Liver (tissue), 9 donors: Measurements from ENCODE around the gene HLA-DPB1. TPM values are rescaled to one million over a fixed set of nuclear protein-coding genes. Genes with fewer than 3 reads are reported as not detected.

Experiments used
- DNase-seq: peaks from one replicate; pipeline ENCODE4 v3.0.0-alpha.2; 2017; ENCODE audit warnings: low spot score
- H3K27ac ChIP-seq, 2 donors: one replicate each; pipeline ENCODE4 v1.7.0; 2013; ENCODE audit warnings: inconsistent platforms in 2 of 2, low read length in 2 of 2, control low read depth in 1 of 2, low read depth in 1 of 2, mild to moderate bottlenecking in 1 of 2
- H3K27me3 ChIP-seq, 4 donors: one replicate each; pipeline versions ENCODE4 v1.6.1 to v1.7.0; 2013; ENCODE audit warnings: low read length in 3 of 4, inconsistent platforms in 1 of 4, mild to moderate bottlenecking in 1 of 4, moderate library complexity in 1 of 4; ENCODE audit not compliant: control insufficient read depth in 4 of 4, insufficient read depth in 4 of 4
- H3K36me3 ChIP-seq, 4 donors: one replicate each; pipeline versions ENCODE4 v1.6.1 to v1.7.0; 2013; ENCODE audit warnings: low read length in 3 of 4, mild to moderate bottlenecking in 3 of 4, low read depth in 1 of 4, moderate library complexity in 1 of 4; ENCODE audit not compliant: control insufficient read depth in 4 of 4, insufficient read depth in 3 of 4
- H3K4me1 ChIP-seq, 4 donors: one replicate each; pipeline versions ENCODE4 v1.6.1 to v1.7.0; 2013; ENCODE audit warnings: low read length in 3 of 4, mild to moderate bottlenecking in 3 of 4, moderate library complexity in 1 of 4; ENCODE audit not compliant: control insufficient read depth in 4 of 4, insufficient read depth in 4 of 4
- H3K4me3 ChIP-seq, 3 donors: one replicate each; pipeline versions ENCODE4 v1.6.1 to v1.7.0; 2013; ENCODE audit warnings: low read length in 3 of 3, control low read depth in 1 of 3, low read depth in 1 of 3, mild to moderate bottlenecking in 1 of 3
- H3K9ac ChIP-seq, 2 donors: one replicate each; pipeline ENCODE4 v1.7.0; 2013; ENCODE audit warnings: low read length in 2 of 2, mild to moderate bottlenecking in 2 of 2, moderate library complexity in 2 of 2, control low read depth in 1 of 2, low read depth in 1 of 2
- H3K9me3 ChIP-seq, 4 donors: one replicate each; pipeline versions ENCODE4 v1.6.1 to v1.7.0; 2013; ENCODE audit warnings: low read length in 3 of 4; ENCODE audit not compliant: control insufficient read depth in 4 of 4
- EGR1 ChIP-seq, 2 donors: IDR thresholded peaks; 2 replicates each; pipeline ENCODE4 v1.6.1; 2016 to 2018; ENCODE audit warnings: antibody characterized with exemption in 2 of 2, low read depth in 2 of 2
- FOXA1 ChIP-seq: IDR thresholded peaks from 2 replicates; pipeline ENCODE4 v1.6.1; 2016; ENCODE audit warnings: antibody characterized with exemption
- FOXA2 ChIP-seq: IDR thresholded peaks from 2 replicates; pipeline ENCODE4 v1.6.1; 2016; ENCODE audit warnings: antibody characterized with exemption
- GABPA ChIP-seq, 2 donors: IDR thresholded peaks in 1 of 2; conservative IDR thresholded peaks in 1 of 2; 2 replicates each; pipeline ENCODE4 v1.6.1; 2016; ENCODE audit warnings: antibody characterized with exemption in 2 of 2, mild to moderate bottlenecking in 1 of 2, moderate library complexity in 1 of 2
- HNF4G ChIP-seq: IDR thresholded peaks from 2 replicates; pipeline ENCODE4 v1.6.1; 2016; ENCODE audit warnings: antibody characterized with exemption
- RAD21 ChIP-seq, 2 donors: IDR thresholded peaks; 2 replicates each; pipeline ENCODE4 v1.6.1; 2016; ENCODE audit warnings: antibody characterized with exemption in 2 of 2, mild to moderate bottlenecking in 2 of 2
- RXRA ChIP-seq, 2 donors: IDR thresholded peaks; 2 replicates each; pipeline ENCODE4 v1.6.1; 2017 to 2018; ENCODE audit warnings: antibody characterized with exemption in 2 of 2, mild to moderate bottlenecking in 1 of 2
- TAF1 ChIP-seq: conservative IDR thresholded peaks from 2 replicates; pipeline ENCODE4 v1.6.1; 2016; ENCODE audit warnings: antibody characterized with exemption, mild to moderate bottlenecking
- WGBS: extraction: QIAGEN DNeasy Blood & Tissue Kit; methylation state at CpG from one replicate; pipeline ENCODE4 v1.1.7; 2013; 5-methylcytosine and 5-hydroxymethylcytosine counted together
- polyA plus RNA-seq, 2 donors: library from polyadenylated mRNA; stranded (reverse) in 1 of 2; unstranded in 1 of 2; fragments of 200-250 nt in 1 of 2; fragments of >200 nt in 1 of 2; fragmentation: Nextera tagmentation in 1 of 2; extraction: Ambion mirVana in 1 of 2; gene quantifications; one replicate each; pipeline versions ENCODE4 v1.2.1 to v1.2.3, GENCODE V29; 2013 to 2015
- total RNA-seq, 2 donors: library from RNA; depleted of rRNA; stranded (reverse); fragments of >200 nt; gene quantifications; one replicate each; pipeline ENCODE4 v1.2.3, GENCODE V29; 2014
- TF ChIP-seq, protein P1 (sequence below): IDR thresholded peaks from 2 replicates; pipeline ENCODE4 v1.6.1; 2016; ENCODE audit warnings: antibody characterized with exemption
- TF ChIP-seq, protein P2 (sequence below): fragments of 150-350 bp; IDR thresholded peaks from 2 replicates; pipeline ENCODE4 v1.5.1; 2017; ENCODE audit warnings: improper control_type of control experiment, low read depth, low read length; ENCODE audit not compliant: missing input control
- donor health status: healthy.
- donor health status: healthy.
- donor health status: healthy.
- donor health status: healthy.
- donor health status: healthy.

HLA-DPB1 gene
- total and polyA plus RNA-seq, 4 donors, result 15.5 to 37.8 (median 24.0) TPM

DNA sequence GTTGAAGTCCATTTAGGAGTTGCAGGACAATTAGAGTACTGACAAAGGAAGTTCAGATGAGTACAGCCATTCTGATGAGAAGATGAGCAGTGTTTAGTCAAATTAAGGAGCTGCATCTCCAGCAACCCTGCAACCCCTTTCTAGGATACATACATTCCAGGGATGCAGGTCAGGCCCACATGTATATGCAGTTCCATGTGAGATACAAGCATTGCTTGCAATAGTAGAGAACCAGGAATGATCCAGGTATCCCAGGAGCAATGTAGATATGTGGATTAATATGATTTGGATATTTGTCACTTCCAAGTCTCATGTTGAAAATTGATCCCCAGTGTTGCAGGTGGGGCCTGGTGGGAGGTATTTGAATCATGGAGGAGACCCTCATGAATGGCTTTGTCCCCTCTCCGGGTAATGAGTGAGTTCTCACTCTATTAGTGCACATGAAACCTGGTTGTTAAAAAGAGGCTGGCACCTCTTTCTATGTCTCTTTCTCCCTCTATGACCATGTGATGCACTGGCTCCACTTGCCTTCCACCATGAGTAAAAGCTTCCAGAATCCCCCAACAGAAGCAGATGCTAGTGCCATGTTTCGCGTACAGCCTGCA lies 8.8 kb upstream of the HLA-DPB1 start:
- H3K36me3 ChIP-seq, result peaks cover 0 to 2% (median 0%) of the 10 kb centered on the region in 4 donors
- H3K4me1 ChIP-seq, result no peaks in the 10 kb centered on the region
- no peaks in the 10 kb centered on the region for H3K27me3 ChIP-seq
- no peak overlapping the region for H3K27ac ChIP-seq
- WGBS, result 64% methylated on average over 3 of the region's 3 CpGs
- H3K4me3 ChIP-seq, result no peak overlapping the region
- no peak overlapping the region for H3K9ac ChIP-seq
- peaks cover 0 to 5% (median 2%) of the 10 kb centered on the region in 4 donors for H3K9me3 ChIP-seq
- TF ChIP-seq, protein P1, sequence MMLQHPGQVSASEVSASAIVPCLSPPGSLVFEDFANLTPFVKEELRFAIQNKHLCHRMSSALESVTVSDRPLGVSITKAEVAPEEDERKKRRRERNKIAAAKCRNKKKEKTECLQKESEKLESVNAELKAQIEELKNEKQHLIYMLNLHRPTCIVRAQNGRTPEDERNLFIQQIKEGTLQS, result no peak
- DNase-seq, result no peak

DNA sequence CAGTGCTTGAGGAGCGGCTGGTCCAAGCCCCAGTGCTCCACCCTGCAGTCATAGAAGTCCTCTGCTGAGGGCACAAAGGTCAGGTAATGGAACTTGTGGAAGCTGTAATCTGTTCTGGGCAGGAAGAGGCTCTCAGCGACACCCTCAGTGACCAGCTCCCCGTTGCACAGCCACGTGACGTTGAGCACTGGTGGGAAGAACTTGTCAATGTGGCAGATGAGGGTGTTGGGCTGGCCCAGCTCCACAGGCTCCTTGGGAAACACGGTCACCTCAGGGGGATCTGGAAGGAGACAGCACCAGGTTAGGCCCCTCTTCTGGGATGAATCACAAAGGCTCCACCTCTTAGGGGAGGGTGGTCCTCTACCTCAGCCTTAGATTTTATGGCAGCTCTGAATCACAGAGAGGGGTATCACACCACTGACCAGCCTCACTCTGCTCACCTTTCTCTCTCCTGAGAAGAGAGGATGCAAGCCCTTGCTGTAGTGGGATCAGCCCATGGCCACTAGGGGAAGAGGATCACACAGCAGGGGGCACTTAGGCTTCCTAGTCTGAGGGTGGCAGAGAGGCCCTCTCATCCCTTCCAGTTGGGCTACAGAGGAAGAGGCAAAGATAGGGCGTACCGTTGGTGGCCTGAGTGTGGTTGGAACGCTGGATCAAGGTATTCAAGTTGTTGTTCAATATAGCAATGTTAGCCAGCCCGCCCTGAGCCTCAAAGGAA lies 6.6 kb upstream of the HLA-DPB1 start:
- DNase-seq, result no peak
- Histone ChIP-seq H3K4me3 (no peak overlapping the region), H3K27me3 (no peaks in the 10 kb centered on the region), H3K9ac (no peak overlapping the region), H3K36me3 (peaks cover 0 to 2% (median 0%) of the 10 kb centered on the region in 4 donors), H3K4me1 (no peaks in the 10 kb centered on the region), H3K9me3 (peaks cover 0 to 5% (median 2%) of the 10 kb centered on the region in 4 donors), H3K27ac (no peak overlapping the region)
- TF ChIP-seq, protein P1, result no peak
- TF ChIP-seq RXRA (IDR thresholded peaks at IDR 0.05) (no peak), RAD21 (IDR thresholded peaks at IDR 0.05) (no peak), FOXA2 (no peak), HNF4G (no peak)
- WGBS, result 76% methylated on average over 10 of the region's 10 CpGs

DNA sequence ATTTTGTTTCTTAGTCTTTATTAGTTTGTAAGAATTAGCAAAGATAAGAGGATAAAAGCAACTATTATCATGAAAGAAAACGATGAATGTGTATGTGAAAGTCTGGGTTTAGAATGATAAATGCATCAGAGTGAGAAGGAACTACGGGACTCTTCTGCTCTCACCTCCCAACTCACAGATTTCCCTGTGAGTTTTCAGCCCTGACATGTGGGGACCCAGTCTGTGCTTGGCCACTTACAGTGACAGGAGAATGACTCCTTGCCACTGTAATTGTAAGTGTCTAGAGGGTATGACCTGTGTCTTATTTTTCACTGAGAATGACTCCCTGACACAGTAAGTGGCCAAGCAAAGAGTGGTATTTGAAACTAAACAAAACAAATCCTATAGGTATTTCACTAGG lies 4.9 kb upstream of the HLA-DPB1 start:
- no peaks in the 10 kb centered on the region for H3K27me3 ChIP-seq
- H3K4me1 ChIP-seq, result no peaks in the 10 kb centered on the region
- no peak overlapping the region for H3K9ac ChIP-seq
- no peak overlapping the region for H3K4me3 ChIP-seq
- peaks cover 0 to 5% (median 2%) of the 10 kb centered on the region in 4 donors for H3K9me3 ChIP-seq
- TF ChIP-seq GABPA (IDR thresholded peaks at IDR 0.05 in 1 of 2, conservative IDR thresholded peaks at IDR 0.05 in 1 of 2) (no peak), TAF1 (no peak), FOXA1 (no peak), EGR1 (IDR thresholded peaks at IDR 0.05; ENCODE audit: low read depth in 2 of 2) (no peak)
- TF ChIP-seq, protein P2, sequence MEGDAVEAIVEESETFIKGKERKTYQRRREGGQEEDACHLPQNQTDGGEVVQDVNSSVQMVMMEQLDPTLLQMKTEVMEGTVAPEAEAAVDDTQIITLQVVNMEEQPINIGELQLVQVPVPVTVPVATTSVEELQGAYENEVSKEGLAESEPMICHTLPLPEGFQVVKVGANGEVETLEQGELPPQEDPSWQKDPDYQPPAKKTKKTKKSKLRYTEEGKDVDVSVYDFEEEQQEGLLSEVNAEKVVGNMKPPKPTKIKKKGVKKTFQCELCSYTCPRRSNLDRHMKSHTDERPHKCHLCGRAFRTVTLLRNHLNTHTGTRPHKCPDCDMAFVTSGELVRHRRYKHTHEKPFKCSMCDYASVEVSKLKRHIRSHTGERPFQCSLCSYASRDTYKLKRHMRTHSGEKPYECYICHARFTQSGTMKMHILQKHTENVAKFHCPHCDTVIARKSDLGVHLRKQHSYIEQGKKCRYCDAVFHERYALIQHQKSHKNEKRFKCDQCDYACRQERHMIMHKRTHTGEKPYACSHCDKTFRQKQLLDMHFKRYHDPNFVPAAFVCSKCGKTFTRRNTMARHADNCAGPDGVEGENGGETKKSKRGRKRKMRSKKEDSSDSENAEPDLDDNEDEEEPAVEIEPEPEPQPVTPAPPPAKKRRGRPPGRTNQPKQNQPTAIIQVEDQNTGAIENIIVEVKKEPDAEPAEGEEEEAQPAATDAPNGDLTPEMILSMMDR, result no peak
- no peak overlapping the region for H3K27ac ChIP-seq
- 42% methylated on average over 2 of the region's 2 CpGs for WGBS
- no peak for DNase-seq
- peaks cover 0 to 2% (median 0%) of the 10 kb centered on the region in 4 donors for H3K36me3 ChIP-seq
